NCI-H510A treated with DMSO at 0.1 percent for 48 hours (cell line): ENCODE data around the gene PTGR2.
"Not testable (repeated sequence)": the region's sequence is repeated elsewhere in the genome, so short reads cannot be mapped to it uniquely, and the experiment has no call there.

Experiments
- DNase-seq: peaks from one replicate; lab custom pipeline; 2025; lab: John Stamatoyannopoulos, UW

Gene PTGR2

GRCh38 chr14:73887318-73887616 lies 35.6 kb downstream of the PTGR2 start:
- no peak for DNase-seq

GRCh38 chr14:73887694-73888459 lies 36.2 kb downstream of the PTGR2 start:
- DNase-seq = no peak

- no peak for DNase-seq
Observed at GRCh38 chr14:73888460-73888725, 36.8 kb downstream of the PTGR2 start.

- no peak for DNase-seq
Observed at GRCh38 chr14:73888971-73889370, 37.3 kb downstream of the PTGR2 start.

- DNase-seq = no peak
Observed at GRCh38 chr14:73889376-73889775, 37.7 kb downstream of the PTGR2 start.

GRCh38 chr14:73894180-73894687 lies 42.6 kb downstream of the PTGR2 start:
- not testable (repeated sequence) for DNase-seq

- DNase-seq = no peak
Observed at GRCh38 chr14:73895939-73896338, 44.3 kb downstream of the PTGR2 start.

GRCh38 chr14:73896521-73896920 lies 44.9 kb downstream of the PTGR2 start:
- no peak for DNase-seq

- DNase-seq = no peak
Observed at GRCh38 chr14:73903028-73903427, 51.4 kb downstream of the PTGR2 start.

GRCh38 chr14:73909681-73910080 lies 58.0 kb downstream of the PTGR2 start:
- no peak for DNase-seq

GRCh38 chr14:73913256-73913655 lies 61.6 kb downstream of the PTGR2 start:
- no peak for DNase-seq

GRCh38 chr14:73916324-73916723 lies 64.7 kb downstream of the PTGR2 start:
- no peak for DNase-seq

GRCh38 chr14:73919457-73919856 lies 67.8 kb downstream of the PTGR2 start:
- DNase-seq = not testable (repeated sequence)

GRCh38 chr14:73924337-73924736 lies 72.7 kb downstream of the PTGR2 start:
- no peak for DNase-seq
